K562 (cell line): ENCODE results near the gene SCG5. TPM values are rescaled to one million over a fixed set of nuclear protein-coding genes. Genes with fewer than 3 reads are reported as not detected.

Experiments
- ATAC-seq: fragments of 200-7000 bp; cut with Tn5 transposase; 3 replicates; pipeline ENCODE4 v1.9.1; 2020; ENCODE audit warnings: moderate library complexity
- BruUV-seq: library from RNA; stranded (reverse); fragments of 400-500 nt; replicated peaks from 2 replicates; lab custom pipeline; 2021; lab: Mats Ljungman, UMichigan
- CTCF ChIA-PET: fragments of 300-600 bp; formaldehyde crosslinking; extraction: SDS; loops from one replicate; lab custom pipeline; 2021; ENCODE audit warnings: low intra/inter-chr PET ratio; lab: Yijun Ruan, JAX
- POLR2A ChIA-PET: fragments of 300-600, 350-650 bp; sonication (Branson Sonifier 250); formaldehyde crosslinking; extraction: SDS; loops from one replicate; lab custom pipeline; 2021; ENCODE audit warnings: antibody characterized with exemption, inconsistent platforms; lab: Yijun Ruan, JAX
- DNase-seq, 4 experiments: peaks; one replicate each; pipeline versions ENCODE4 v3.0.0 to v3.0.0-alpha.2; 2011 to 2018; ENCODE audit warnings: low spot score in 3 of 4, mixed read lengths in 3 of 4; ENCODE audit errors: extremely low read depth in 1 of 4
- FAIRE-seq: peaks from 2 replicates; lab custom pipeline; 2011; peaks lifted over from hg19 to GRCh38; lab: Jason Lieb, UNC
- H2AFZ ChIP-seq: 2 replicates; pipeline ENCODE4 v1.6.0; 2011; ENCODE audit warnings: low read depth, low read length, control low read depth, inconsistent platforms
- H3K27ac ChIP-seq: fragments of 200-600 bp; 3 replicates; pipeline ENCODE4 v1.8.0; 2011; ENCODE audit warnings: low read depth, mild to moderate bottlenecking, control low read depth, inconsistent platforms, low read length, moderate library complexity, mixed read lengths; ENCODE audit errors: extremely low read depth
- H3K27me3 ChIP-seq, 2 experiments: fragments of 300-600 bp in 1 of 2; 2 replicates in 1 of 2; 3 replicates in 1 of 2; pipeline versions ENCODE4 v1.6.0 to v1.8.0; 2011; ENCODE audit warnings: inconsistent platforms in 2 of 2, low read length in 2 of 2, mild to moderate bottlenecking in 1 of 2, mixed read lengths in 1 of 2, moderate library complexity in 1 of 2; ENCODE audit not compliant: control insufficient read depth in 2 of 2, insufficient read depth in 2 of 2
- H3K36me3 ChIP-seq: fragments of 300-600 bp; 3 replicates; pipeline ENCODE4 v1.8.0; 2011; ENCODE audit warnings: mild to moderate bottlenecking, low read length, inconsistent platforms; ENCODE audit not compliant: control insufficient read depth, insufficient read depth
- H3K4me1 ChIP-seq, 2 experiments: fragments of 200-600 bp in 1 of 2; replicated peaks in 1 of 2; 2 replicates in 1 of 2; 3 replicates in 1 of 2; pipeline versions ENCODE4 v1.5.1 to v1.8.0; 2011; ENCODE audit warnings: inconsistent platforms in 2 of 2, low read length in 2 of 2, mild to moderate bottlenecking in 1 of 2, mixed read lengths in 1 of 2, moderate library complexity in 1 of 2; ENCODE audit not compliant: control insufficient read depth in 2 of 2, insufficient read depth in 2 of 2
- H3K4me2 ChIP-seq: 2 replicates; pipeline ENCODE4 v1.6.1; 2011; ENCODE audit warnings: low read length, control low read depth, inconsistent platforms, mixed read lengths; ENCODE audit not compliant: insufficient read depth
- H3K4me3 ChIP-seq: fragments of 200-600 bp; sonication (generic), shearing (Covaris generic); 2 replicates; pipeline ENCODE4 v1.5.1; 2016; ENCODE audit warnings: control low read depth, inconsistent platforms
- H3K79me2 ChIP-seq: fragments of 200-600 bp; 3 replicates; pipeline ENCODE4 v1.8.0; 2011; ENCODE audit warnings: low read length, inconsistent platforms; ENCODE audit not compliant: control insufficient read depth, insufficient read depth
- H3K9ac ChIP-seq, 2 experiments: 2 replicates each; pipeline versions ENCODE4 v1.6.0 to v1.6.1; 2011; ENCODE audit warnings: low read depth in 2 of 2, low read length in 2 of 2, control low read depth in 1 of 2, inconsistent platforms in 1 of 2, mild to moderate bottlenecking in 1 of 2, mixed read lengths in 1 of 2; ENCODE audit not compliant: insufficient read depth in 1 of 2
- H3K9me1 ChIP-seq: one replicate; pipeline ENCODE4 v1.6.0; 2011; ENCODE audit warnings: inconsistent platforms, mild to moderate bottlenecking, low read length, moderate library complexity; ENCODE audit not compliant: control insufficient read depth, insufficient read depth
- H3K9me3 ChIP-seq: replicated peaks from 2 replicates; pipeline ENCODE4 v1.5.1; 2011; ENCODE audit warnings: low read depth, low read length, inconsistent platforms; ENCODE audit not compliant: control insufficient read depth, insufficient read depth
- H4K20me1 ChIP-seq: replicated peaks from 2 replicates; pipeline ENCODE4 v1.6.1; 2011; ENCODE audit warnings: low read length, inconsistent platforms, mixed read lengths; ENCODE audit not compliant: control insufficient read depth, insufficient read depth
- ARID1B ChIP-seq: fragments of 450-650 bp; IDR thresholded peaks from 2 replicates; pipeline ENCODE4 v1.6.1; 2016; ENCODE audit warnings: antibody characterized with exemption, mild to moderate bottlenecking, inconsistent platforms
- CGGBP1 ChIP-seq: fragments of 250-450 bp; sonication (Bioruptor Pico); IDR thresholded peaks from 2 replicates; pipeline ENCODE4 v1.9.0; 2021; ENCODE audit warnings: mild to moderate bottlenecking
- CHD1 ChIP-seq: fragments of 200-600 bp; sonication (generic); IDR thresholded peaks from one replicate; pipeline ENCODE4 v1.6.1; 2012; ENCODE audit warnings: mild to moderate bottlenecking, moderate library complexity, low read length, inconsistent platforms
- CTBP1 ChIP-seq: fragments of 450-650 bp; IDR thresholded peaks from 2 replicates; pipeline ENCODE4 v1.6.1; 2016; ENCODE audit warnings: borderline replicate concordance
- FOSL1 ChIP-seq: fragments of 200-800 bp; sonication (Bioruptor generic); conservative IDR thresholded peaks from 2 replicates; pipeline ENCODE4 v1.6.1; 2016; ENCODE audit warnings: missing genetic modification characterization, missing compliant biosample characterization
- GATA2 ChIP-seq: sonication (generic); formaldehyde crosslinking; IDR thresholded peaks from 2 replicates; pipeline ENCODE4 v1.4.0; 2020; ENCODE audit warnings: mild to moderate bottlenecking, missing genetic modification reagents
- GATAD2A ChIP-seq: fragments of 450-650 bp; IDR thresholded peaks from 2 replicates; pipeline ENCODE4 v1.6.1; 2017
- HOMEZ ChIP-seq: fragments of 250-450 bp; sonication (Bioruptor Pico); IDR thresholded peaks from 2 replicates; pipeline ENCODE4 v1.4.0; 2020; ENCODE audit warnings: mild to moderate bottlenecking, moderate library complexity
- MIER1 ChIP-seq: fragments of 450-650 bp; IDR thresholded peaks from 2 replicates; pipeline ENCODE4 v1.6.1; 2016; ENCODE audit warnings: antibody characterized with exemption, mild to moderate bottlenecking, low read depth
- PBX2 ChIP-seq, 2 experiments: IDR thresholded peaks in 1 of 2; conservative IDR thresholded peaks in 1 of 2; 2 replicates each; pipeline ENCODE4 v1.6.1; 2016; ENCODE audit warnings: low read depth in 2 of 2, mild to moderate bottlenecking in 1 of 2, missing compliant biosample characterization in 1 of 2, missing genetic modification characterization in 1 of 2, moderate library complexity in 1 of 2
- ZKSCAN3 ChIP-seq: fragments of 250-450 bp; sonication (Bioruptor Pico); IDR thresholded peaks from 2 replicates; pipeline ENCODE4 v1.4.0; 2020
- ZSCAN32 ChIP-seq: fragments of 450-650 bp; formaldehyde crosslinking; IDR thresholded peaks from 2 replicates; pipeline ENCODE4 v1.4.0; 2020; ENCODE audit warnings: mild to moderate bottlenecking, moderate library complexity
- WGBS: fragments of 100-300 bp; shearing (Covaris generic); methylation state at CpG from one replicate; pipeline ENCODE4 v1.1.6; 2016; ENCODE audit warnings: low coverage, mixed read lengths; ENCODE audit not compliant: insufficient coverage; ENCODE audit errors: missing lambda C conversion rate; 5-methylcytosine and 5-hydroxymethylcytosine counted together
- in situ Hi-C: fragments of 300-500 bp; cut with MboI; formaldehyde crosslinking; loops from 4 replicates; pipeline ENCODE4 v1.15.0; 2018; ENCODE audit warnings: inconsistent platforms, mixed read lengths
- intact Hi-C: fragments of 100-400 bp; cut with micrococcal nuclease; formaldehyde crosslinking; loops from 2 replicates; pipeline ENCODE4 v1.14.2; 2022
- polyA plus RNA-seq, 8 experiments: library from polyadenylated mRNA; depleted of rRNA in 4 of 8; stranded (reverse) in 5 of 8; unstranded in 3 of 8; fragments of >200 nt; fragmentation: Nextera tagmentation in 2 of 8; fragmentation: Illumina TruSeq in 1 of 8; extraction: Ambion mirVana in 2 of 8; extraction: Trizol in 1 of 8; gene quantifications; 2 replicates each; pipeline versions ENCODE4 v1.2.1 to v1.2.3, GENCODE V29; 2011 to 2014; ENCODE audit warnings: inconsistent platforms in 1 of 8, missing spikeins in 1 of 8
- total RNA-seq, 7 experiments: library from RNA; depleted of rRNA in 6 of 7; stranded (reverse); fragments of >200 nt in 6 of 7; fragmentation: Illumina TruSeq in 2 of 7; extraction: Trizol in 2 of 7; gene quantifications; 2 replicates each; pipeline versions ENCODE4 v1.2.1 to v1.2.3, GENCODE V29; 2011 to 2021; ENCODE audit warnings: low replicate concordance in 1 of 7
- TF ChIP-seq, protein P1 (sequence below): fragments of 250-450 bp; sonication (Bioruptor Pico); IDR thresholded peaks from 2 replicates; pipeline ENCODE4 v1.5.0; 2021
- TF ChIP-seq, protein P2 (sequence below): fragments of 450-650 bp; formaldehyde crosslinking; IDR thresholded peaks from 2 replicates; pipeline ENCODE4 v1.4.0; 2020; ENCODE audit warnings: mild to moderate bottlenecking, mixed read lengths

SCG5 gene
- total and polyA plus RNA-seq, 9 of the 15 experiments (the other 6 are each of a cell fraction or from before 2014, with no cell fraction given) = 0.06 to 0.76 (median 0.28) TPM; not detected in 2

DNA sequence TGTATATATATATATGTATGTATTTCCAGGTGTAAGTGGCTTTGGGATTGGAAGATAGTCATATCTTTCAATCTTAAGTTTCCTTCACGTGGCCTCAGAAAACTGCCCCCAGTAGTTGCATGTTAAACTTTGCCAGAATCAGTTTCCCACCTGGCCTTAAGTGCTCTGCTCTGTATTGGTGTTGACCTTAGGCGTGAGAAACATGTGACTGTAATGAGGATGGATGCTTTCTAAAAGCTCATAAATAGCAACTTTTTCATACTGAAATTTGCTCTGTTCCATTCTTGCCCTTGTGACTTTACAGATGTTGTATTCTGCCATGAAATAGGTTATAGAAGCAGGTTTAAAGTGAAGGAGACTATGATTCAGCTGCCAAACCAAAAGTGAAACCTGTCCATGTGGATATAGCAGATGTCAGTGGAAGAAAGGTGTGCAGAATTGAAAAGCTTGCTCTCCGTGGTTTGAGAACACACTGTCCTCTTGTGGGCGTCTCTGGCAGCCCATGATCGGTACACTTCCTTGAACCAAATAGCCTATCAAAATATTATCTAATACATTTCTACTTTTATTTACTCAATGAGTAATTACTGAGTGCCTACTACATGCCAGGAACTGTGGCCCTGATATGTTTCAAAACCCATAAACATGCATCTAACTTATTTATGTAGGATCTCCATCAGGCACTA is 15.8 kb downstream of the SCG5 start (continued):
- TF ChIP-seq, protein P1, sequence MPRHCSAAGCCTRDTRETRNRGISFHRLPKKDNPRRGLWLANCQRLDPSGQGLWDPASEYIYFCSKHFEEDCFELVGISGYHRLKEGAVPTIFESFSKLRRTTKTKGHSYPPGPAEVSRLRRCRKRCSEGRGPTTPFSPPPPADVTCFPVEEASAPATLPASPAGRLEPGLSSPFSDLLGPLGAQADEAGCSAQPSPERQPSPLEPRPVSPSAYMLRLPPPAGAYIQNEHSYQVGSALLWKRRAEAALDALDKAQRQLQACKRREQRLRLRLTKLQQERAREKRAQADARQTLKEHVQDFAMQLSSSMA (CRISPR knock-in tag) = no peak
- no peak for TF ChIP-seq GATA2
- no peak for TF ChIP-seq ZSCAN32 (CRISPR knock-in tag)
- TF ChIP-seq ZKSCAN3 (CRISPR knock-in tag) = no peak
- no peak for TF ChIP-seq CHD1

DNA sequence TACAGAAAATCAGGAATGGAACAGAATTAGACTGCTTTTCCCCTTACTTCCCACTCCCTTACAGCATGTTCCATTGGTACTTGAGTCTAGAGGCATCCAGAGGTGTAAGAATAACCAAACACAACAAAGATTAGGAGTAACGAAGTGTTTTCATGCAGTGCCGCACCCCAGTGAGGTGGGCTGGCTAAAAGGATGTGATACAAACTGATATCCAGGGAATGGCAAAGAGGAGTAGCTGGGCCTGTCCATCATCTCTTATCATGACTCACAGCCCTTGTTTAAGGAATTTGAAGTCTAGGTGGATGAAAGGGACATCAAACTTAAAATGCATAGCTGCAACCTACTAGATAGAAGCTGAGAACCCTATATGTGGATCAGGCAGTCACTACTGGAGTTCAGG is 16.4 kb downstream of the SCG5 start:
- H4K20me1 ChIP-seq = peaks cover 3% of the 10 kb centered on the region; the same call in 1 of the 2 replicates
- no peak overlapping the region for H2AFZ ChIP-seq
- no peaks in the 10 kb centered on the region for H3K9me1 ChIP-seq
- H3K9me3 ChIP-seq = no peaks in the 10 kb centered on the region
- in situ Hi-C loops (no loop called here), intact Hi-C loops (no loop called here)
- DNase-seq = peak; percentile 20 to 77 (median 49)
- POLR2A ChIA-PET = no interaction called here
- H3K9ac ChIP-seq = no peak overlapping the region
- peak; percentile 62 for ATAC-seq
- H3K27me3 ChIP-seq = no peaks in the 10 kb centered on the region
- H3K36me3 ChIP-seq = no peaks in the 10 kb centered on the region
- 12% methylated on average over 2 of the region's 2 CpGs for WGBS
- CTCF ChIA-PET = no interaction called here
- BruUV-seq = no TSS peak
- H3K79me2 ChIP-seq = no peaks in the 10 kb centered on the region
- H3K4me1 ChIP-seq = peaks cover 0 to 20% of the 10 kb centered on the region in 2 experiments; a peak in 3 of 5 replicates
- H3K4me3 ChIP-seq = no peak overlapping the region
- peak; percentile 74 for FAIRE-seq
- H3K27ac ChIP-seq = no peak overlapping the region
- H3K4me2 ChIP-seq = peak overlapping the region; percentile 34; the same call in 1 of the 2 replicates
- peak; percentile 81 for TF ChIP-seq ARID1B
- TF ChIP-seq FOSL1 (tag) = no peak
- no peak for TF ChIP-seq HOMEZ (CRISPR knock-in tag)
- TF ChIP-seq CTBP1 = peak; percentile 66; the same call in 1 of the 2 replicates
- TF ChIP-seq, protein P2, sequence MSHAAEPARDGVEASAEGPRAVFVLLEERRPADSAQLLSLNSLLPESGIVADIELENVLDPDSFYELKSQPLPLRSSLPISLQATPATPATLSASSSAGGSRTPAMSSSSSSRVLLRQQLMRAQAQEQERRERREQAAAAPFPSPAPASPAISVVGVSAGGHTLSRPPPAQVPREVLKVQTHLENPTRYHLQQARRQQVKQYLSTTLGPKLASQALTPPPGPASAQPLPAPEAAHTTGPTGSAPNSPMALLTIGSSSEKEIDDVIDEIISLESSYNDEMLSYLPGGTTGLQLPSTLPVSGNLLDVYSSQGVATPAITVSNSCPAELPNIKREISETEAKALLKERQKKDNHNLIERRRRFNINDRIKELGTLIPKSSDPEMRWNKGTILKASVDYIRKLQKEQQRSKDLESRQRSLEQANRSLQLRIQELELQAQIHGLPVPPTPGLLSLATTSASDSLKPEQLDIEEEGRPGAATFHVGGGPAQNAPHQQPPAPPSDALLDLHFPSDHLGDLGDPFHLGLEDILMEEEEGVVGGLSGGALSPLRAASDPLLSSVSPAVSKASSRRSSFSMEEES (CRISPR knock-in tag) = no peak
- TF ChIP-seq PBX2 (CRISPR knock-in tag; IDR thresholded peaks at IDR 0.05; ENCODE audit: low read depth) = 0 out of 2 replicates have a peak, but pooled peaks have one; percentile 31
- peak; percentile 68 for TF ChIP-seq PBX2 (tag; conservative IDR thresholded peaks at IDR 0.05; ENCODE audit: low read depth)
- no peak for TF ChIP-seq CGGBP1 (CRISPR knock-in tag)
- TF ChIP-seq MIER1 = no peak
- no peak for TF ChIP-seq GATAD2A
